GM18951 (cell line): ENCODE results near the gene TTLL9.
"Not testable (repeated sequence)": the region's sequence is repeated elsewhere in the genome, so short reads cannot be mapped to it uniquely, and the experiment has no call there.

Source experiments
- POLR2A ChIP-seq: IDR thresholded peaks from 4 replicates; pipeline ENCODE4 v1.6.1; 2011; ENCODE audit warnings: mild to moderate bottlenecking; ENCODE audit not compliant: insufficient read length, insufficient read depth; ENCODE audit errors: extremely low read depth
- in situ Hi-C: fragments of 300-500 bp; cut with MboI; formaldehyde crosslinking; loops from one replicate; pipeline ENCODE4 v1.12.0; 2022; ENCODE audit warnings: low sequenced_read_pairs, mixed read lengths, inconsistent platforms; ENCODE audit not compliant: unreplicated experiment

TTLL9 gene

DNA sequence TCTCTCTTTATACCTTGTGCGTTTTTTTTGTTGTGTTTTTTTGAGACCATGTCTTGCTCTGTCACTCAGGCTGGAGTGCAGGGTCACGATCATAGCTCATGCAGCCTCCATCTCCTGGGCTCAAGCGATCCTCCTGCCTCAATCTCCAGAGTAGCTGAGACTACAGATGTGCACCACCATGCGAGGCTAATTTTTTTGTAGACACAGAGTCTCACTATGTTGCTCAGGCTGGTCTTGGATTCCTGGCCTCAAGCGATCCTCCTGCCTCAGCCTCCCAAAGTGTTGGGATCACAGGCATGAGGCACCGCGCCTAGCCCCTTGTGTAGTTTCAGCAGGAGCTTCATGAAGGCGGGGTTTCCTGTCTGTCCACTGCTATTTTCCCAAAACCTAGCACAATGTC, 54.1 kb downstream of the TTLL9 start:
- in situ Hi-C loops = no loop called here
- no peak for TF ChIP-seq POLR2A

DNA sequence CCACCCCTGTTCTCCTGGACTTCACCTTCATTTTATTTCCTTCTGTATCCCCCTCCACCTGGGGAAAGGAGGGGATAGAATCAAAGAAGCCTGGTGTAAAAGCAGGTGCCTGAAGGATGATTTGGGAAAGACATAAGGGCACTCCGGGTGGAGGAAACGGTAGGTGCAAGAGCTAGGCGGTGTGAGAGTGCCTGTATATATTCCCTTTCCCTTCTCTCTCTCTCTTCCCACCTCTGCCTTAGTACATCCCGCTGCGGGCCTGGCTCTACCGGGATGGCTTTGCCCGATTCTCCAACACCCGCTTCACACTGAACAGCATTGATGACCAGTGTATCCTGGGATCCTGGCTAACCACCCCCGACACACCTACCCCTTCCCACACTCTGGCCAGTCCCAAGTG, 55.2 kb downstream of the TTLL9 start:
- in situ Hi-C loops = no loop called here
- TF ChIP-seq POLR2A = no peak

DNA sequence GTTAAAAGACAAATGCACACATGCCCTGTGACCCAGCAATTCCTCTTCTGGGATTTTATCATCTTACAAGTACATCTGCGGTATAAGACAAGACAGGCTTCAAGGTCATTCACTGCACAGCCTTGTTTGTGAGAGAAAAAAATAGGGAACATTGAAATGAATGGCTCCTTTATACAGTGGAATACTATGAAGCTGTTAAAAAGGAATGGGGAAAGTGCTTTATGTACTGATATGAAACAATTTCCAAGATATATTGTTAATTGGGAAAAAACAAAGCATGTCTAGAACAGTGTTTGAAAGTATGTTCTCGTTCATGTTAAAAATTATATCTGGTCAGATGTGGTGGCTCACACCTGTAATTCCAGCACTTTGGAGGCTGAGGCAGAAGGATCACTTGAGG, 56.1 kb downstream of the TTLL9 start:
- in situ Hi-C loops = no loop called here
- TF ChIP-seq POLR2A = no peak

DNA sequence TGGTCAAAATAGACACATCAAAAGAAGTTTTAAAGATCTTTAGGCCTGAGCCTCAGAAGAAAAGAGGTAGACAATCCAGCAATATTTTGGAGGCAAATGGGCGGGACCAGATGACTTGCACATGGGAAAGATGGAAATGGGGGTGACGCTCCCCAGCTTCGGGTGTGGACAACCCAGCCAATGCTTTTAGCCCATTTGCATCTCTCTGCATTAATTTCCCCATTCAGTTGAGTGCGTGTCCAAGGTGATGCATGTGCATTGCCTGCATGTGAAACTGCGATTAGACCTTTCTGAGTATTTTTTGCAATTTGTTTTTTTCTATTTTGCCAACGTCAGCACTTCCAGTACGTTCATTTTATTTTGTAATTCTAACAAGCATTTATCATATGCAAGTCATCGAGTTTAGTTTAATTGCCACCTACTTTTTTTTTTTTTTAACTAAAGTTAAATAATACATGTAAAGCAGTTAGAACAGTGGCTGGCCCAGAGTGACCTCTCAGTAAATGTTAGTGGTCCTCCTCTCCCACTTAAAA, 57.3 kb downstream of the TTLL9 start:
- no peak for TF ChIP-seq POLR2A

DNA sequence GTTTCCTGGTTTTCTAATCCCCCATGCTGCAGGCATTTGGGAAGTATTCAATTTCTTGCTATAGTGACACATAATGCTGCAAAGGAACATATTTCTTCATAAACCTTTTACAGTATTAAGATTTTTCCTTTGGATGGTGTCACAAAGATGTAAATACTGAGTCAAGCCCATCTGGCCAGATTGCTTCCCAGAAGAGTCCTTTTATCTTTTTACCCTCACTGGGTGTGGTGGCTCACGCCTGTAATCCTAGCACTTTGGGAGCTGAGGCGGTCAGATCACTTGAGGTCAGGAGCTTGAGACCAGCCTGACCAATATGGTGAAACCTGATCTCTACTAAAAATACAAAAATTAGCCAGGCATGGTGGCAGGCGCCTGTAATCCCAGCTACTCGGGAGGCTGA, 59.2 kb downstream of the TTLL9 start:
- in situ Hi-C loops = not testable (repeated sequence)

More for the DNA sequence above, 57.3 kb downstream of the TTLL9 start:
- in situ Hi-C loops = no loop called here

DNA sequence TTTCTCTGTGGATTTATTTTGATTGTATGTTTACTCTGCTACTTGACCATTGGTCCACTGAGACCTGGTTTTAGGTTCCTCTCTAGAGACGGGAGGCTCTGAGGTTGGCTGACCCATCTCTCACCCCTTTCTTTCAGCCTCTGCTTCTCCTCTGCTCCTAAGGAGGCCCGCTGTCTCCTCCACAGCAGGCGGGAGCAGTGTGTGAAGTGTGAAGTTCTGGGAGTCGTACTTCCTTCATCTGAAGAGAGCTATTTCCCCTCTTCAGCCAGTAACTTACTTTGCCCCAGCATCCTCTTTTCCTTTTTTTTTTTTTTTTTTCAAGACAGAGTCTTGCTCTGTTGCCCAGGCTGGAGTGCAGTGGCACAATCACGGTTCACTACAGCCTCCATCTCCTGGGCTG, 60.3 kb downstream of the TTLL9 start:
- no peak for TF ChIP-seq POLR2A
- in situ Hi-C loops = no loop called here

DNA sequence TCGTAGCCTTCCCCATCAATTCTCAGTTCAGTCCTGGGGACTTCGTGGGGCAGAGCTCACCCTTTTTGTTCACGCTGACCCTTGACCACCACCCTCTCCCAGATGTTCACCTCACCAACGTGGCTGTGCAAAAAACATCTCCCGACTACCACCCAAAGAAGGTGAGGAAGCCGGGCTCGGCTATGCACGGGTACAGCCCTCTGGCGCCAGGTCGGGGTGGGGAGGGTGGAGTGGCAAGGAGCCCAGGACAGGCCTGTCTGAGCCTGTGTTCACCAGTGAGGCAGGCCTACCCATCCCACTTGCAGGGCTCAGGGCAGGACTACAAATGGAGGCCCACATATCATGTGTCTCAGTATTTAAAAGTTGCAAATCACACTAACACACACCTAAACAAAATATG, 63.3 kb downstream of the TTLL9 start:
- TF ChIP-seq POLR2A = no peak
- in situ Hi-C loops = no loop called here

DNA sequence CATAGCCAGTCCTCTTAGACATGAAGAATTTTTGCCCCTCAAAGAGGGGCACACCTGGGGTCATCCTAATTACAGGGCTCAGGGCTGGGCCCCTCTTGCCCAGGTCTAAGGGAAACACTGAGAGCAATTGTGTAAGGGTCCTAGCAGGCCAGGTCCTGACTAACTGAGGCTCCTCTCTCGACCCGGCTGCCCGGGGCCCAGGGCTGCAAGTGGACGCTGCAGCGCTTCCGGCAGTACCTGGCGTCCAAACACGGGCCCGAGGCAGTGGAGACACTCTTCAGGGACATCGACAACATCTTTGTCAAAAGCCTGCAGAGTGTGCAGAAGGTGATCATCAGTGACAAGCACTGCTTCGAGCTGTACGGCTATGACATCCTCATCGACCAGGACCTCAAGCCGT, 64.1 kb downstream of the TTLL9 start:
- in situ Hi-C loops = no loop called here
- TF ChIP-seq POLR2A = no peak

DNA sequence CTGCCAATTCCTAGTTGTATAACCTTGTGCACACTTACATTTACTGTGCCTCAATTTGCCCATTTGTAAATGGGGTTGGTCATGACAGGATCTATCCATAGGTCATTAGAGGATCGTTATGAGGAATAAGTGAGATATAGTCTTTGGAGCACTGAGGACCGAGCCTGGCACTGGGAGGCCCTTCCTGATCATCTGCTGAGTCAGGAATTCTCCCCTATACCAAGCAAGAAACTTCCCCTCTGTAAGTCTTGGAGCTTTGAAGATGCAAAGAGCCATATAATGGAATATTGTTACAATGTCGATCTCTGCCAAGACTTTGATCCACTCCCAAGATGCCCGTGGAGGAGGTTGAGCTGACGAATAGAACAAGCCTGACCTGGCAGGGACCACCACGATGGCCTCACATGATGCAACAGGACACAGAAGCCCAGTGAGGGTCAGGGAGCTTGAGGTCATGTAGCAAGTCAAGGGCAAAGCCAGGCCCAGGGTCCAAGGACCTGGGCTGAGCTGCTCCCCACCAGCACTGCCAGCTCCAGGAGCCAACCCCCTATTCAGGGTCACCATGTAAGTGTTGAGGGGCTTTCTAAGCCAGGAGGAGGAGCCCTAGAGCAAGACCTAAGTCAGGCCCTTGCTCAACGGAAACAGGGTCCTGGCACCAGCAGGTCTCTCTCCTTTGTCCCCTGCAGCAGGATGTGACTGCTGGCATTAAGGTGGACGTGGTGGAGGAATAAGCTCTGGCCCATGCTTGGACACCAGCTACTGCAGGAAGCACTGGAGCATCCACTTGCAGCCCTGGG, 64.7 kb downstream of the TTLL9 start:
- in situ Hi-C loops = no loop called here
- TF ChIP-seq POLR2A = no peak

- no peak for TF ChIP-seq POLR2A
- in situ Hi-C loops = no loop called here
Observed at GRCh38 chr20:31936420-31936819, 66.0 kb downstream of the TTLL9 start.

- in situ Hi-C loops = no loop called here
- no peak for TF ChIP-seq POLR2A
Observed at GRCh38 chr20:31937820-31938219, 67.4 kb downstream of the TTLL9 start.

- in situ Hi-C loops = no loop called here
Observed at GRCh38 chr20:31939661-31940060, 69.2 kb downstream of the TTLL9 start.

DNA sequence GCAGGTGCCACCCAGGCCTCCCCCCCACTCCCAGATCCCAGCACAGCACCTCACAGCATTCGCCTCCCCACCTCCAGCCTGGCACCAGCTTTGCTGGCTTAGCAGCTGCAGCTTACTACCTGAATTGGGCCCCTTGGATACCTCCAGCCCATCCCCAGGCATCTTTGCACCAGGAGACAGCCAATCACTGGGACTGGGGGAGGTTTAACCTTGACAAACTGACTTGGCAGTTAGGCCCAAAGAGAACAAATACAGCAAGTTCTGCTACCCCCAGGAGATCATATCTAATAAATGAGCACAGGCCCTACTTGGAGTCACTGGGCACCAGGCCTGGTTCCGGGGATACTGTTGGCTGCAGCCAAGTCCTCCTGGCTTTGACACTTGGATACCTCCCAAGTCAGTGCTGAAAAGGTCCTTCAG, 72.6 kb downstream of the TTLL9 start:
- no peak for TF ChIP-seq POLR2A
- in situ Hi-C loops = no loop called here

More at GRCh38 chr20:31939661-31940060, 69.2 kb downstream of the TTLL9 start:
- no peak for TF ChIP-seq POLR2A

- no peak for TF ChIP-seq POLR2A
- in situ Hi-C loops = no loop called here
Observed at GRCh38 chr20:31945319-31945718, 74.9 kb downstream of the TTLL9 start.
